NCI-H146 treated with DMSO at 0.1 percent for 48 hours (cell line): Measurements from ENCODE around the gene MICALL2.

ENCODE experiments used
- DNase-seq: peaks from one replicate; lab custom pipeline; 2025; ENCODE audit not compliant: unreplicated experiment; lab: John Stamatoyannopoulos, UW

MICALL2 gene

GRCh38 chr7:1397491-1398327 is 61.6 kb downstream of the MICALL2 start:
- no peak for DNase-seq

GRCh38 chr7:1396195-1396594 is 63.1 kb downstream of the MICALL2 start:
- DNase-seq: no peak

GRCh38 chr7:1395211-1396070 is 63.8 kb downstream of the MICALL2 start:
- DNase-seq: no peak

- no peak for DNase-seq
These were observed 64.9 kb downstream of the MICALL2 start for GRCh38 chr7:1394371-1394770.

GRCh38 chr7:1393421-1393820 is 65.8 kb downstream of the MICALL2 start:
- DNase-seq: no peak

GRCh38 chr7:1392556-1392955 is 66.7 kb downstream of the MICALL2 start:
- DNase-seq: no peak

GRCh38 chr7:1391449-1391848 is 67.8 kb downstream of the MICALL2 start:
- no peak for DNase-seq

GRCh38 chr7:1388703-1389335 is 70.5 kb downstream of the MICALL2 start:
- DNase-seq: no peak

- no peak for DNase-seq
These were observed 71.1 kb downstream of the MICALL2 start for GRCh38 chr7:1388021-1388702.

GRCh38 chr7:1387261-1387660 is 72.0 kb downstream of the MICALL2 start:
- no peak for DNase-seq

GRCh38 chr7:1386623-1387220 is 72.5 kb downstream of the MICALL2 start:
- DNase-seq: no peak

GRCh38 chr7:1385809-1386622 is 73.3 kb downstream of the MICALL2 start:
- no peak for DNase-seq

- no peak for DNase-seq
These were observed 74.0 kb downstream of the MICALL2 start for GRCh38 chr7:1385086-1385808.
